Measurements from ENCODE around the gene RANGAP1. TPM values are rescaled to one million over a fixed set of nuclear protein-coding genes. Genes with fewer than 3 reads are reported as not detected.

The RANGAP1 gene
- total and polyA plus RNA-seq, 2 donors (not counting 1 experiment from before 2014, with no cell fraction given) = 42.0 to 48.8 TPM

GRCh38 chr22:41324821-41325528 lies 39.0 kb upstream of the RANGAP1 start:
- Histone ChIP-seq H3K27me3 (replicated peaks in 1 of 4; ENCODE audit: control extremely low read depth in 1 of 4, control insufficient read depth in 3 of 4, insufficient read depth in 4 of 4, low read length in 3 of 4) (no peaks in the 10 kb centered on the region), H3K9me3 (ENCODE audit: control extremely low read depth in 1 of 3, control insufficient read depth in 2 of 3, insufficient read depth in 1 of 3, low read length in 2 of 3) (no peaks in the 10 kb centered on the region), H3K27ac (ENCODE audit: low read length in 2 of 2) (no peak overlapping the region), H3K4me3 (ENCODE audit: control extremely low read depth in 1 of 5, extremely low read depth in 1 of 5, insufficient read depth in 1 of 5, low read depth in 2 of 5, low read length in 4 of 5) (no peak overlapping the region), H4K20me1 (ENCODE audit: control insufficient read depth, insufficient read depth, low read length, poor library complexity, severe bottlenecking) (peaks cover 21% of the 10 kb centered on the region), H3K9ac (ENCODE audit: low read length) (no peak overlapping the region), H3K4me1 (ENCODE audit: control insufficient read depth in 2 of 2, insufficient read depth in 2 of 2, low read length in 2 of 2) (no peaks in the 10 kb centered on the region), H3K79me2 (ENCODE audit: control insufficient read depth, insufficient read depth, low read length) (peaks cover 12% of the 10 kb centered on the region), H2AFZ (ENCODE audit: insufficient read depth, low read depth, low read length, poor library complexity, severe bottlenecking) (no peak overlapping the region), H3K36me3 (replicated peaks in 1 of 2; ENCODE audit: control extremely low read depth in 1 of 2, control insufficient read depth in 1 of 2, extremely low read depth in 1 of 2, insufficient read depth in 2 of 2, low read length in 1 of 2) (peaks cover 12 to 66% of the 10 kb centered on the region in 2 experiments), H3K4me2 (replicated peaks; ENCODE audit: low read depth, low read length, poor library complexity, severe bottlenecking) (no peak overlapping the region)
- Mint-ChIP-seq H3K27me3 (no peaks in the 10 kb centered on the region), H3K4me3 (no peak overlapping the region), H3K27ac (no peak overlapping the region), H3K9me3 (ENCODE audit: insufficient read depth) (no peaks in the 10 kb centered on the region), H3K4me1 (no peaks in the 10 kb centered on the region)
- POLR2A ChIA-PET = interaction anchor here (0.6 kb wide), 1 partner anchor 19 kb away, joined by 3 read pairs; no protein-coding TSS in a partner anchor
- no peak for TF ChIP-seq EZH2 (IDR thresholded peaks at IDR 0.05; ENCODE audit: borderline replicate concordance, insufficient read depth, low read depth, low read length, poor library complexity, severe bottlenecking)
- TF ChIP-seq CTCF (IDR thresholded peaks at IDR 0.05) = no peak
- WGBS (ENCODE audit: insufficient coverage) = 100% methylated on average over 4 of the region's 5 CpGs
- no peak for ATAC-seq (ENCODE audit: low read depth)
- intact Hi-C loops (cut with micrococcal nuclease) = no loop called here
- no peak for DNase-seq
- CTCF ChIA-PET = no interaction called here

- intact Hi-C loops (cut with micrococcal nuclease) = no loop called here
- H3K27ac Mint-ChIP-seq = peak overlapping the region; percentile 41
- H3K79me2 ChIP-seq (ENCODE audit: control insufficient read depth, insufficient read depth, low read length) = peaks cover 40% of the 10 kb centered on the region
- POLR2A ChIA-PET = no interaction called here
- peaks cover 3% of the 10 kb centered on the region for H3K4me1 Mint-ChIP-seq
- no peak overlapping the region for H2AFZ ChIP-seq (ENCODE audit: insufficient read depth, low read depth, low read length, poor library complexity, severe bottlenecking)
- H3K9ac ChIP-seq (ENCODE audit: low read length) = no peak overlapping the region
- DNase-seq = no peak
- no peaks in the 10 kb centered on the region for H3K4me1 ChIP-seq (ENCODE audit: control insufficient read depth in 2 of 2, insufficient read depth in 2 of 2, low read length in 2 of 2)
- no peak for ATAC-seq (ENCODE audit: low read depth)
- no peaks in the 10 kb centered on the region for H3K9me3 Mint-ChIP-seq (ENCODE audit: insufficient read depth)
- no peak overlapping the region for H3K4me2 ChIP-seq (replicated peaks; ENCODE audit: low read depth, low read length, poor library complexity, severe bottlenecking)
- CTCF ChIA-PET = no interaction called here
- TF ChIP-seq EZH2 (IDR thresholded peaks at IDR 0.05; ENCODE audit: borderline replicate concordance, insufficient read depth, low read depth, low read length, poor library complexity, severe bottlenecking) (no peak), CTCF (IDR thresholded peaks at IDR 0.05) (no peak)
- H3K9me3 ChIP-seq (ENCODE audit: control extremely low read depth in 1 of 3, control insufficient read depth in 2 of 3, insufficient read depth in 1 of 3, low read length in 2 of 3) = no peaks in the 10 kb centered on the region
- peaks cover 41% of the 10 kb centered on the region for H4K20me1 ChIP-seq (ENCODE audit: control insufficient read depth, insufficient read depth, low read length, poor library complexity, severe bottlenecking)
- H3K27ac ChIP-seq (ENCODE audit: low read length in 2 of 2) = no peak overlapping the region
- over 99% methylated on average over 15 of the region's 16 CpGs for WGBS (ENCODE audit: insufficient coverage)
- no peak overlapping the region for H3K4me3 ChIP-seq (ENCODE audit: control extremely low read depth in 1 of 5, extremely low read depth in 1 of 5, insufficient read depth in 1 of 5, low read depth in 2 of 5, low read length in 4 of 5)
- H3K36me3 ChIP-seq (replicated peaks in 1 of 2; ENCODE audit: control extremely low read depth in 1 of 2, control insufficient read depth in 1 of 2, extremely low read depth in 1 of 2, insufficient read depth in 2 of 2, low read length in 1 of 2) = peaks cover 7 to 37% of the 10 kb centered on the region in 2 experiments
- no peaks in the 10 kb centered on the region for H3K27me3 Mint-ChIP-seq
- no peaks in the 10 kb centered on the region for H3K27me3 ChIP-seq (replicated peaks in 1 of 4; ENCODE audit: control extremely low read depth in 1 of 4, control insufficient read depth in 3 of 4, insufficient read depth in 4 of 4, low read length in 3 of 4)
- H3K4me3 Mint-ChIP-seq = no peak overlapping the region
These were observed 34.6 kb upstream of the RANGAP1 start for GRCh38 chr22:41320416-41321240.

Measured in B cell (primary cell).